ENCODE data around the gene MYOM1.
"Not testable (repeated sequence)": the region's sequence is repeated elsewhere in the genome, so short reads cannot be mapped to it uniquely, and the experiment has no call there.

MYOM1 gene

GRCh38 chr18:3074087-3074486 lies 145.7 kb downstream of the MYOM1 start:
- FAIRE-seq: no peak

GRCh38 chr18:3073353-3073752 lies 146.4 kb downstream of the MYOM1 start:
- FAIRE-seq: not testable (repeated sequence)

GRCh38 chr18:3071676-3072075 lies 148.1 kb downstream of the MYOM1 start:
- no peak for FAIRE-seq

GRCh38 chr18:3069671-3070433 lies 149.9 kb downstream of the MYOM1 start:
- FAIRE-seq: no peak

- no peak for FAIRE-seq
These were observed 152.0 kb downstream of the MYOM1 start for GRCh38 chr18:3067722-3068121.

GRCh38 chr18:3067165-3067661 lies 152.6 kb downstream of the MYOM1 start:
- no peak for FAIRE-seq

- FAIRE-seq: no peak
These were observed 153.2 kb downstream of the MYOM1 start for GRCh38 chr18:3066341-3067110.

- not testable (repeated sequence) for FAIRE-seq
These were observed 156.0 kb downstream of the MYOM1 start for GRCh38 chr18:3063766-3064165.

- FAIRE-seq: no peak
These were observed 156.7 kb downstream of the MYOM1 start for GRCh38 chr18:3062798-3063680.

GRCh38 chr18:3061581-3062312 lies 158.0 kb downstream of the MYOM1 start:
- no peak for FAIRE-seq

- FAIRE-seq: no peak
These were observed 158.8 kb downstream of the MYOM1 start for GRCh38 chr18:3060667-3061580.

GRCh38 chr18:3059272-3059671 lies 160.5 kb downstream of the MYOM1 start:
- FAIRE-seq: no peak

GRCh38 chr18:3058328-3059191 lies 161.2 kb downstream of the MYOM1 start:
- FAIRE-seq: no peak

GRCh38 chr18:3057526-3057925 lies 162.2 kb downstream of the MYOM1 start:
- FAIRE-seq: no peak

- no peak for FAIRE-seq
These were observed 163.5 kb downstream of the MYOM1 start for GRCh38 chr18:3056311-3056710.

GRCh38 chr18:3055816-3056215 lies 164.0 kb downstream of the MYOM1 start:
- no peak for FAIRE-seq

GRCh38 chr18:3055186-3055728 lies 164.5 kb downstream of the MYOM1 start:
- no peak for FAIRE-seq

- no peak for FAIRE-seq
These were observed 165.0 kb downstream of the MYOM1 start for GRCh38 chr18:3054780-3055179.

- no peak for FAIRE-seq
These were observed 165.6 kb downstream of the MYOM1 start for GRCh38 chr18:3054214-3054613.

GRCh38 chr18:3053081-3053480 lies 166.7 kb downstream of the MYOM1 start:
- FAIRE-seq: no peak
